Cortex of kidney (tissue), 1 donor: Measurements from ENCODE around the gene FRAT2.
A peak's percentile ranks its signal among the peaks of the same experiment; 100 is the strongest.

Experiments
- DNase-seq: peaks from one replicate; lab custom pipeline; 2025; lab: John Stamatoyannopoulos, UW

FRAT2 gene

GRCh38 chr10:97334370-97335175, at the start of gene FRAT2:
TSS of gene FRAT2 (minus strand) at chr10:97334729. CDS start at chr10:97334572, 157 bp downstream.
- peak; percentile 90 for DNase-seq

GRCh38 chr10:97384156-97384555, 49.6 kb upstream of the FRAT2 start:
- DNase-seq: no peak

- no peak for DNase-seq
These were observed 48.6 kb upstream of the FRAT2 start for GRCh38 chr10:97383159-97383558.

GRCh38 chr10:97381626-97382025, 47.1 kb upstream of the FRAT2 start:
- DNase-seq: no peak

- no peak for DNase-seq
These were observed 46.0 kb upstream of the FRAT2 start for GRCh38 chr10:97380516-97380915.

- DNase-seq: no peak
These were observed 44.7 kb upstream of the FRAT2 start for GRCh38 chr10:97378933-97379921.

- DNase-seq: no peak
These were observed 41.9 kb upstream of the FRAT2 start for GRCh38 chr10:97376413-97376812.

- no peak for DNase-seq
These were observed 38.9 kb upstream of the FRAT2 start for GRCh38 chr10:97373456-97373855.

GRCh38 chr10:97372233-97372875, 37.8 kb upstream of the FRAT2 start:
- no peak for DNase-seq

- DNase-seq: no peak
These were observed 37.2 kb upstream of the FRAT2 start for GRCh38 chr10:97371696-97372095.

- no peak for DNase-seq
These were observed 32.7 kb upstream of the FRAT2 start for GRCh38 chr10:97367126-97367649.

GRCh38 chr10:97366572-97366971, 32.0 kb upstream of the FRAT2 start:
- DNase-seq: no peak

GRCh38 chr10:97365761-97366351, 31.3 kb upstream of the FRAT2 start:
- no peak for DNase-seq

- no peak for DNase-seq
These were observed 28.5 kb upstream of the FRAT2 start for GRCh38 chr10:97363071-97363470.

GRCh38 chr10:97362310-97363033, 27.9 kb upstream of the FRAT2 start:
- no peak for DNase-seq

- no peak for DNase-seq
These were observed 27.0 kb upstream of the FRAT2 start for GRCh38 chr10:97361537-97361901.

- no peak for DNase-seq
These were observed 26.4 kb upstream of the FRAT2 start for GRCh38 chr10:97360705-97361536.

- no peak for DNase-seq
These were observed 24.3 kb upstream of the FRAT2 start for GRCh38 chr10:97358781-97359180.

GRCh38 chr10:97358349-97358748, 23.8 kb upstream of the FRAT2 start:
- DNase-seq: no peak

- no peak for DNase-seq
These were observed 22.4 kb upstream of the FRAT2 start for GRCh38 chr10:97356918-97357317.
